Spleen (tissue), 7 donors: ENCODE data around the gene GALNT17.

Source experiments
- CTCF ChIP-seq, 11 experiments: fragments of 200-600 bp in 7 of 11; fragments of 450-650 bp in 4 of 11; sonication (generic) in 4 of 11; IDR thresholded peaks in 8 of 11; conservative IDR thresholded peaks in 3 of 11; 1 replicate in 7 of 11; 2 replicates in 4 of 11; pipeline versions ENCODE4 v1.4.0 to v1.8.0; 2016 to 2021; ENCODE audit warnings: antibody characterized with exemption in 11 of 11, inconsistent platforms in 4 of 11, mild to moderate bottlenecking in 1 of 11
- POLR2AphosphoS5 ChIP-seq, 3 donors: sonication (generic); formaldehyde crosslinking; IDR thresholded peaks; one replicate each; pipeline ENCODE4 v1.5.1; 2017; ENCODE audit warnings: antibody characterized with exemption in 3 of 3
- donor health status: DM: no; HTN: no; CAD: no; lungs with moderate emphysema.
- donor health status: DM: no; HTN: no; CAD: no.
- donor health status: DM: no; HTN: no; CAD: no.

GRCh38 chr7:71193099-71193810, 61.3 kb downstream of the GALNT17 start:
- no peak for TF ChIP-seq CTCF (IDR thresholded peaks at IDR 0.05 in 8 of 11, conservative IDR thresholded peaks at IDR 0.05 in 3 of 11)
- TF ChIP-seq POLR2AphosphoS5 (IDR thresholded peaks at IDR 0.05) = no peak
